K562 (cell line): ENCODE results near the gene ZNF692. TPM values are rescaled to one million over a fixed set of nuclear protein-coding genes. Genes with fewer than 3 reads are reported as not detected.

Source experiments
- ATAC-seq: fragments of 200-7000 bp; cut with Tn5 transposase; 3 replicates; pipeline ENCODE4 v1.9.1; 2020; ENCODE audit warnings: moderate library complexity
- BruUV-seq: library from RNA; stranded (reverse); fragments of 400-500 nt; replicated peaks from 2 replicates; lab custom pipeline; 2021; lab: Mats Ljungman, UMichigan
- CTCF ChIA-PET: fragments of 300-600 bp; formaldehyde crosslinking; extraction: SDS; loops from one replicate; lab custom pipeline; 2021; ENCODE audit warnings: low intra/inter-chr PET ratio; lab: Yijun Ruan, JAX
- POLR2A ChIA-PET: fragments of 300-600, 350-650 bp; sonication (Branson Sonifier 250); formaldehyde crosslinking; extraction: SDS; loops from one replicate; lab custom pipeline; 2021; ENCODE audit warnings: antibody characterized with exemption, inconsistent platforms; lab: Yijun Ruan, JAX
- DNase-seq, 4 experiments: peaks; one replicate each; pipeline versions ENCODE4 v3.0.0 to v3.0.0-alpha.2; 2011 to 2018; ENCODE audit warnings: low spot score in 3 of 4, mixed read lengths in 3 of 4; ENCODE audit errors: extremely low read depth in 1 of 4
- FAIRE-seq: peaks from 2 replicates; lab custom pipeline; 2011; peaks lifted over from hg19 to GRCh38; lab: Jason Lieb, UNC
- H2AFZ ChIP-seq: 2 replicates; pipeline ENCODE4 v1.6.0; 2011; ENCODE audit warnings: low read depth, low read length, control low read depth, inconsistent platforms
- H3K27ac ChIP-seq: fragments of 200-600 bp; 3 replicates; pipeline ENCODE4 v1.8.0; 2011; ENCODE audit warnings: low read depth, mild to moderate bottlenecking, control low read depth, inconsistent platforms, low read length, moderate library complexity, mixed read lengths; ENCODE audit errors: extremely low read depth
- H3K27me3 ChIP-seq, 2 experiments: fragments of 300-600 bp in 1 of 2; 2 replicates in 1 of 2; 3 replicates in 1 of 2; pipeline versions ENCODE4 v1.6.0 to v1.8.0; 2011; ENCODE audit warnings: inconsistent platforms in 2 of 2, low read length in 2 of 2, mild to moderate bottlenecking in 1 of 2, mixed read lengths in 1 of 2, moderate library complexity in 1 of 2; ENCODE audit not compliant: control insufficient read depth in 2 of 2, insufficient read depth in 2 of 2
- H3K36me3 ChIP-seq: fragments of 300-600 bp; 3 replicates; pipeline ENCODE4 v1.8.0; 2011; ENCODE audit warnings: mild to moderate bottlenecking, low read length, inconsistent platforms; ENCODE audit not compliant: control insufficient read depth, insufficient read depth
- H3K4me1 ChIP-seq, 2 experiments: fragments of 200-600 bp in 1 of 2; replicated peaks in 1 of 2; 2 replicates in 1 of 2; 3 replicates in 1 of 2; pipeline versions ENCODE4 v1.5.1 to v1.8.0; 2011; ENCODE audit warnings: inconsistent platforms in 2 of 2, low read length in 2 of 2, mild to moderate bottlenecking in 1 of 2, mixed read lengths in 1 of 2, moderate library complexity in 1 of 2; ENCODE audit not compliant: control insufficient read depth in 2 of 2, insufficient read depth in 2 of 2
- H3K4me2 ChIP-seq: 2 replicates; pipeline ENCODE4 v1.6.1; 2011; ENCODE audit warnings: low read length, control low read depth, inconsistent platforms, mixed read lengths; ENCODE audit not compliant: insufficient read depth
- H3K4me3 ChIP-seq: fragments of 200-600 bp; sonication (generic), shearing (Covaris generic); 2 replicates; pipeline ENCODE4 v1.5.1; 2016; ENCODE audit warnings: control low read depth, inconsistent platforms
- H3K79me2 ChIP-seq: fragments of 200-600 bp; 3 replicates; pipeline ENCODE4 v1.8.0; 2011; ENCODE audit warnings: low read length, inconsistent platforms; ENCODE audit not compliant: control insufficient read depth, insufficient read depth
- H3K9ac ChIP-seq, 2 experiments: 2 replicates each; pipeline versions ENCODE4 v1.6.0 to v1.6.1; 2011; ENCODE audit warnings: low read depth in 2 of 2, low read length in 2 of 2, control low read depth in 1 of 2, inconsistent platforms in 1 of 2, mild to moderate bottlenecking in 1 of 2, mixed read lengths in 1 of 2; ENCODE audit not compliant: insufficient read depth in 1 of 2
- H3K9me1 ChIP-seq: one replicate; pipeline ENCODE4 v1.6.0; 2011; ENCODE audit warnings: inconsistent platforms, mild to moderate bottlenecking, low read length, moderate library complexity; ENCODE audit not compliant: control insufficient read depth, insufficient read depth
- H3K9me3 ChIP-seq: replicated peaks from 2 replicates; pipeline ENCODE4 v1.5.1; 2011; ENCODE audit warnings: low read depth, low read length, inconsistent platforms; ENCODE audit not compliant: control insufficient read depth, insufficient read depth
- H4K20me1 ChIP-seq: replicated peaks from 2 replicates; pipeline ENCODE4 v1.6.1; 2011; ENCODE audit warnings: low read length, inconsistent platforms, mixed read lengths; ENCODE audit not compliant: control insufficient read depth, insufficient read depth
- CREB5 ChIP-seq: fragments of 250-450 bp; sonication (Bioruptor Pico); IDR thresholded peaks from 2 replicates; pipeline ENCODE4 v1.5.0; 2020; ENCODE audit warnings: mild to moderate bottlenecking
- FOXA1 ChIP-seq: fragments of 450-650 bp; IDR thresholded peaks from 2 replicates; pipeline ENCODE4 v1.6.1; 2016; ENCODE audit warnings: mild to moderate bottlenecking, borderline replicate concordance
- LARP7 ChIP-seq: fragments of 450-650 bp; IDR thresholded peaks from 2 replicates; pipeline ENCODE4 v1.6.1; 2016
- MAX ChIP-seq: sonication (generic); formaldehyde crosslinking; IDR thresholded peaks from 2 replicates; pipeline ENCODE4 v1.9.0; 2022; ENCODE audit warnings: mild to moderate bottlenecking, missing genetic modification reagents
- MED1 ChIP-seq: sonication (generic); formaldehyde crosslinking; IDR thresholded peaks from 2 replicates; pipeline ENCODE4 v1.8.1; 2023; ENCODE audit warnings: missing genetic modification reagents, borderline replicate concordance
- MTA3 ChIP-seq: fragments of 450-650 bp; formaldehyde crosslinking; IDR thresholded peaks from 2 replicates; pipeline ENCODE4 v1.6.1; 2017; ENCODE audit warnings: mild to moderate bottlenecking, borderline replicate concordance
- PREB ChIP-seq: sonication (generic); formaldehyde crosslinking; IDR thresholded peaks from 2 replicates; pipeline ENCODE4 v1.8.1; 2023; ENCODE audit warnings: mild to moderate bottlenecking, missing genetic modification reagents
- PTBP1 ChIP-seq: fragments of 200-400 bp; formaldehyde crosslinking; IDR thresholded peaks from 2 replicates; pipeline ENCODE4 v1.6.1; 2017; ENCODE audit warnings: low read depth, low read length
- RBBP5 ChIP-seq: fragments of 200-600 bp; sonication (generic); IDR thresholded peaks from 2 replicates; pipeline ENCODE4 v1.6.1; 2012; ENCODE audit warnings: borderline replicate concordance, mild to moderate bottlenecking, low read length, control low read depth, inconsistent platforms; ENCODE audit not compliant: insufficient read depth, poor library complexity, severe bottlenecking
- SRSF9 ChIP-seq: fragments of 200-400 bp; formaldehyde crosslinking; IDR thresholded peaks from 2 replicates; pipeline ENCODE4 v1.6.1; 2017; ENCODE audit warnings: low read depth, low read length, borderline replicate concordance
- ZBTB33 ChIP-seq: sonication (generic); formaldehyde crosslinking; IDR thresholded peaks from 2 replicates; pipeline ENCODE4 v1.8.1; 2023; ENCODE audit warnings: mild to moderate bottlenecking, missing genetic modification reagents
- ZNF146 ChIP-seq: IDR thresholded peaks from one replicate; pipeline ENCODE4 v1.6.1; 2018; ENCODE audit warnings: missing compliant biosample characterization; ENCODE audit not compliant: unreplicated experiment
- ZNF184 ChIP-seq: sonication (generic); formaldehyde crosslinking; IDR thresholded peaks from 2 replicates; pipeline ENCODE4 v1.5.0; 2020; ENCODE audit warnings: missing genetic modification reagents
- ZNF212 ChIP-seq: fragments of 450-650 bp; formaldehyde crosslinking; IDR thresholded peaks from 2 replicates; pipeline ENCODE4 v1.4.0; 2020; ENCODE audit warnings: mild to moderate bottlenecking
- ZNF449 ChIP-seq: fragments of 250-450 bp; sonication (Bioruptor Pico); IDR thresholded peaks from 2 replicates; pipeline ENCODE4 v1.8.0; 2022; ENCODE audit warnings: moderate library complexity, mild to moderate bottlenecking, inconsistent platforms
- WGBS: fragments of 100-300 bp; shearing (Covaris generic); methylation state at CpG from one replicate; pipeline ENCODE4 v1.1.6; 2016; ENCODE audit warnings: low coverage, mixed read lengths; ENCODE audit not compliant: insufficient coverage; ENCODE audit errors: missing lambda C conversion rate; 5-methylcytosine and 5-hydroxymethylcytosine counted together
- in situ Hi-C: fragments of 300-500 bp; cut with MboI; formaldehyde crosslinking; loops from 4 replicates; pipeline ENCODE4 v1.15.0; 2018; ENCODE audit warnings: inconsistent platforms, mixed read lengths
- intact Hi-C: fragments of 100-400 bp; cut with micrococcal nuclease; formaldehyde crosslinking; loops from 2 replicates; pipeline ENCODE4 v1.14.2; 2022
- polyA plus RNA-seq, 8 experiments: library from polyadenylated mRNA; depleted of rRNA in 4 of 8; stranded (reverse) in 5 of 8; unstranded in 3 of 8; fragments of >200 nt; fragmentation: Nextera tagmentation in 2 of 8; fragmentation: Illumina TruSeq in 1 of 8; extraction: Ambion mirVana in 2 of 8; extraction: Trizol in 1 of 8; gene quantifications; 2 replicates each; pipeline versions ENCODE4 v1.2.1 to v1.2.3, GENCODE V29; 2011 to 2014; ENCODE audit warnings: inconsistent platforms in 1 of 8, missing spikeins in 1 of 8
- total RNA-seq, 7 experiments: library from RNA; depleted of rRNA in 6 of 7; stranded (reverse); fragments of >200 nt in 6 of 7; fragmentation: Illumina TruSeq in 2 of 7; extraction: Trizol in 2 of 7; gene quantifications; 2 replicates each; pipeline versions ENCODE4 v1.2.1 to v1.2.3, GENCODE V29; 2011 to 2021; ENCODE audit warnings: low replicate concordance in 1 of 7

The ZNF692 gene
- total and polyA plus RNA-seq, 9 of the 15 experiments (the other 6 are each of a cell fraction or from before 2014, with no cell fraction given), result 8.4 to 143 (median 55.9) TPM

- 98% methylated on average over 44 of the region's 72 CpGs for WGBS
- ChIA-PET CTCF (no interaction called here), POLR2A (no interaction called here)
- no peak overlapping the region for H2AFZ ChIP-seq
- ATAC-seq (no peak), DNase-seq (no peak), FAIRE-seq (no peak)
- H3K9ac ChIP-seq, result no peak overlapping the region
- H4K20me1 ChIP-seq, result peaks cover 4% of the 10 kb centered on the region; the same call in 1 of the 2 replicates
- no peak overlapping the region for H3K4me3 ChIP-seq
- BruUV-seq, result no TSS peak
- no peak overlapping the region for H3K4me2 ChIP-seq
- H3K27me3 ChIP-seq, result no peaks in the 10 kb centered on the region
- intact Hi-C loops, result no loop called here
- H3K4me1 ChIP-seq, result peaks cover 2 to 20% of the 10 kb centered on the region in 2 experiments; a peak in 4 of 5 replicates
- no peak overlapping the region for H3K27ac ChIP-seq
- H3K36me3 ChIP-seq, result peaks cover 93% of the 10 kb centered on the region
- H3K9me3 ChIP-seq, result no peaks in the 10 kb centered on the region
- in situ Hi-C loops, result no loop called here
- no peaks in the 10 kb centered on the region for H3K9me1 ChIP-seq
- peaks cover 12% of the 10 kb centered on the region for H3K79me2 ChIP-seq
- no peak for TF ChIP-seq PREB (CRISPR knock-in tag)
- TF ChIP-seq CREB5 (CRISPR knock-in tag), result no peak
- no peak for TF ChIP-seq MTA3
- peak; percentile 36 for TF ChIP-seq MAX (CRISPR knock-in tag)
- TF ChIP-seq MED1 (CRISPR knock-in tag), result no peak
- no peak for TF ChIP-seq SRSF9
- TF ChIP-seq PTBP1, result no peak
- TF ChIP-seq ZBTB33 (CRISPR knock-in tag), result peak; percentile 96
- no peak for TF ChIP-seq FOXA1
- TF ChIP-seq ZNF449 (CRISPR knock-in tag), result no peak
- TF ChIP-seq LARP7, result no peak
- TF ChIP-seq ZNF184 (CRISPR knock-in tag), result no peak
- TF ChIP-seq ZNF212 (CRISPR knock-in tag), result no peak
- no peak for TF ChIP-seq ZNF146 (CRISPR knock-in tag)
- TF ChIP-seq RBBP5, result no peak
Observed at GRCh38 chr1:248847956-248848561, 10.8 kb downstream of the ZNF692 start.
